SK-N-SH treated with all-trans-retinoic acid at 6 μM for 48 hours (cell line): Measurements from ENCODE around the gene RTP3.

Experiments used
- ATAC-seq: fragments of 200-7000 bp; cut with Tn5 transposase; 3 replicates; pipeline ENCODE4 v1.9.1; 2020; ENCODE audit warnings: mild to moderate bottlenecking, moderate library complexity
- ARNTL ChIP-seq: fragments of 450-650 bp; formaldehyde crosslinking; IDR thresholded peaks from 2 replicates; pipeline ENCODE4 v1.5.0; 2020; ENCODE audit warnings: low read depth, mild to moderate bottlenecking, moderate library complexity, borderline replicate concordance
- CREB5 ChIP-seq: fragments of 250-450 bp; sonication (Bioruptor Pico); IDR thresholded peaks from 2 replicates; pipeline ENCODE4 v1.5.1; 2020; ENCODE audit warnings: low read depth, mild to moderate bottlenecking, moderate library complexity
- CSDC2 ChIP-seq: fragments of 250-450 bp; sonication (Bioruptor Pico); IDR thresholded peaks from 2 replicates; pipeline ENCODE4 v1.5.0; 2020; ENCODE audit warnings: mild to moderate bottlenecking, moderate library complexity
- CSRNP3 ChIP-seq: fragments of 250-450 bp; sonication (Bioruptor Pico); IDR thresholded peaks from 2 replicates; pipeline ENCODE4 v1.5.1; 2021; ENCODE audit warnings: mild to moderate bottlenecking, moderate library complexity
- ESRRG ChIP-seq: fragments of 250-450 bp; sonication (Bioruptor Pico); IDR thresholded peaks from 2 replicates; pipeline ENCODE4 v1.6.1; 2021; ENCODE audit warnings: mild to moderate bottlenecking
- GLIS3 ChIP-seq: fragments of 250-450 bp; sonication (Bioruptor Pico); IDR thresholded peaks from 2 replicates; pipeline ENCODE4 v1.5.0; 2020; ENCODE audit warnings: mild to moderate bottlenecking, moderate library complexity
- OSR1 ChIP-seq: fragments of 250-450 bp; sonication (Bioruptor Pico); IDR thresholded peaks from 2 replicates; pipeline ENCODE4 v1.8.0; 2022; ENCODE audit warnings: moderate library complexity, mild to moderate bottlenecking, inconsistent platforms
- PATZ1 ChIP-seq: fragments of 250-450 bp; sonication (Bioruptor Pico); IDR thresholded peaks from 2 replicates; pipeline ENCODE4 v1.8.0; 2020; ENCODE audit warnings: mild to moderate bottlenecking, moderate library complexity, borderline replicate concordance
- POU6F1 ChIP-seq: fragments of 250-450 bp; sonication (Bioruptor Pico); IDR thresholded peaks from 2 replicates; pipeline ENCODE4 v1.8.0; 2021; ENCODE audit warnings: low read depth, mild to moderate bottlenecking, moderate library complexity, borderline replicate concordance
- PPARA ChIP-seq: fragments of 250-450 bp; sonication (Bioruptor Pico); IDR thresholded peaks from 2 replicates; pipeline ENCODE4 v1.5.0; 2020; ENCODE audit warnings: mild to moderate bottlenecking, borderline replicate concordance
- RARB ChIP-seq: fragments of 250-450 bp; sonication (Bioruptor Pico); IDR thresholded peaks from 2 replicates; pipeline ENCODE4 v1.8.0; 2021; ENCODE audit warnings: mild to moderate bottlenecking, moderate library complexity
- SNAI2 ChIP-seq: fragments of 250-450 bp; sonication (Bioruptor Pico); IDR thresholded peaks from 2 replicates; pipeline ENCODE4 v1.5.0; 2020; ENCODE audit warnings: mild to moderate bottlenecking, moderate library complexity
- TOX ChIP-seq: fragments of 250-450 bp; sonication (Bioruptor Pico); IDR thresholded peaks from 2 replicates; pipeline ENCODE4 v1.8.0; 2021; ENCODE audit warnings: mild to moderate bottlenecking, moderate library complexity, borderline replicate concordance
- TSHZ2 ChIP-seq: fragments of 250-450 bp; sonication (Bioruptor Pico); IDR thresholded peaks from 2 replicates; pipeline ENCODE4 v1.5.0; 2020; ENCODE audit warnings: mild to moderate bottlenecking, moderate library complexity
- ZC3H10 ChIP-seq: fragments of 250-450 bp; sonication (Bioruptor Pico); IDR thresholded peaks from 2 replicates; pipeline ENCODE4 v1.5.1; 2021; ENCODE audit warnings: mild to moderate bottlenecking, moderate library complexity
- ZFP3 ChIP-seq: fragments of 250-450 bp; sonication (Bioruptor Pico); IDR thresholded peaks from 2 replicates; pipeline ENCODE4 v1.5.0; 2020; ENCODE audit warnings: mild to moderate bottlenecking, moderate library complexity
- ZFP30 ChIP-seq: fragments of 450-650 bp; formaldehyde crosslinking; IDR thresholded peaks from 2 replicates; pipeline ENCODE4 v1.5.0; 2022; ENCODE audit warnings: mild to moderate bottlenecking, moderate library complexity
- ZNF565 ChIP-seq: fragments of 450-650 bp; formaldehyde crosslinking; conservative IDR thresholded peaks from 2 replicates; pipeline ENCODE4 v1.5.0; 2020; ENCODE audit warnings: low read depth, mild to moderate bottlenecking, moderate library complexity
- ZNF8 ChIP-seq: fragments of 450-650 bp; formaldehyde crosslinking; IDR thresholded peaks from 2 replicates; pipeline ENCODE4 v1.5.0; 2020; ENCODE audit warnings: mild to moderate bottlenecking, moderate library complexity

RTP3 gene

GRCh38 chr3:46482632-46483350, 15.0 kb upstream of the RTP3 start:
- no peak for ATAC-seq
- TF ChIP-seq PATZ1 (CRISPR knock-in tag) (no peak), ZFP30 (CRISPR knock-in tag) (no peak), ZC3H10 (CRISPR knock-in tag) (no peak)

- ATAC-seq = no peak
- TF ChIP-seq ZFP3 (CRISPR knock-in tag) (no peak), ARNTL (CRISPR knock-in tag) (no peak), ZNF565 (CRISPR knock-in tag) (no peak), GLIS3 (CRISPR knock-in tag) (no peak), RARB (CRISPR knock-in tag) (no peak), CSRNP3 (CRISPR knock-in tag) (no peak), ZFP30 (CRISPR knock-in tag) (no peak)
- TF ChIP-seq, all 23 proteins: peak for 0
Measured at GRCh38 chr3:46483825-46484224, 14.0 kb upstream of the RTP3 start.

GRCh38 chr3:46484388-46484787, 13.4 kb upstream of the RTP3 start:
- no peak for ATAC-seq
- TF ChIP-seq CREB5 (CRISPR knock-in tag) = no peak
- no peak for TF ChIP-seq CSDC2 (CRISPR knock-in tag)
- no peak for TF ChIP-seq ZFP3 (CRISPR knock-in tag)
- no peak for TF ChIP-seq TOX
- no peak for TF ChIP-seq SNAI2 (CRISPR knock-in tag)
- no peak for TF ChIP-seq ZFP30 (CRISPR knock-in tag)
- no peak for TF ChIP-seq TSHZ2 (CRISPR knock-in tag)
- TF ChIP-seq ESRRG (CRISPR knock-in tag) = no peak
- TF ChIP-seq ZNF8 (CRISPR knock-in tag) = no peak
- no peak for TF ChIP-seq PPARA (CRISPR knock-in tag)
- TF ChIP-seq PATZ1 (CRISPR knock-in tag) = no peak
- no peak for TF ChIP-seq ZC3H10 (CRISPR knock-in tag)
- no peak for TF ChIP-seq POU6F1 (CRISPR knock-in tag)
- no peak for TF ChIP-seq OSR1
